HepG2 (cell line): ENCODE data around the gene GTF2F1. TPM values are rescaled to one million over a fixed set of nuclear protein-coding genes. Genes with fewer than 3 reads are reported as not detected.

ENCODE experiments used
- ATRX ChIP-seq: sonication (generic); formaldehyde crosslinking; IDR thresholded peaks from 2 replicates; pipeline ENCODE4 v1.4.0; 2020; ENCODE audit warnings: missing genetic modification reagents, borderline replicate concordance
- CHD2 ChIP-seq: IDR thresholded peaks from 2 replicates; pipeline ENCODE4 v1.6.1; 2011; ENCODE audit warnings: low read depth, low read length, improper control_type of control experiment
- GTF2F1 ChIP-seq: fragments of 150-350 bp; IDR thresholded peaks from 2 replicates; pipeline ENCODE4 v1.6.1; 2014; ENCODE audit warnings: low read length
- HDAC2 ChIP-seq: sonication (generic); formaldehyde crosslinking; IDR thresholded peaks from 2 replicates; pipeline ENCODE4 v1.4.0; 2020; ENCODE audit warnings: missing genetic modification reagents
- KMT2A ChIP-seq: sonication (generic); formaldehyde crosslinking; IDR thresholded peaks from 2 replicates; pipeline ENCODE4 v1.4.0; 2020; ENCODE audit warnings: missing genetic modification reagents
- MED1 ChIP-seq: sonication (generic); formaldehyde crosslinking; IDR thresholded peaks from 2 replicates; pipeline ENCODE4 v1.4.0; 2020; ENCODE audit warnings: missing genetic modification reagents
- SIX4 ChIP-seq: sonication (generic); formaldehyde crosslinking; IDR thresholded peaks from 2 replicates; pipeline ENCODE4 v1.4.0; 2020; ENCODE audit warnings: missing genetic modification reagents
- SRSF9 ChIP-seq: fragments of 200-400 bp; formaldehyde crosslinking; IDR thresholded peaks from 2 replicates; pipeline ENCODE4 v1.6.1; 2018; ENCODE audit warnings: borderline replicate concordance, mild to moderate bottlenecking, low read depth, low read length; ENCODE audit not compliant: insufficient read depth, poor library complexity, severe bottlenecking
- TEAD3 ChIP-seq: optimal IDR thresholded peaks from 2 replicates; pipeline ENCODE3; 2016; ENCODE audit warnings: borderline replicate concordance
- TOE1 ChIP-seq: sonication (generic); formaldehyde crosslinking; IDR thresholded peaks from 2 replicates; pipeline ENCODE4 v1.4.0; 2020; ENCODE audit warnings: mild to moderate bottlenecking, missing genetic modification reagents
- XRCC5 ChIP-seq: fragments of 200-400 bp; formaldehyde crosslinking; optimal IDR thresholded peaks from 2 replicates; pipeline ENCODE3; 2017; ENCODE audit warnings: mild to moderate bottlenecking, low read length
- ZFAT ChIP-seq: sonication (generic); formaldehyde crosslinking; conservative IDR thresholded peaks from 2 replicates; pipeline ENCODE4 v1.8.1; 2023; ENCODE audit warnings: missing genetic modification reagents, inconsistent platforms
- ZKSCAN8 ChIP-seq: IDR thresholded peaks from 2 replicates; pipeline ENCODE4 v1.6.1; 2016; ENCODE audit warnings: borderline replicate concordance, missing genetic modification reagents, missing compliant biosample characterization
- ZMYM4 ChIP-seq: sonication (generic); formaldehyde crosslinking; IDR thresholded peaks from 2 replicates; pipeline ENCODE4 v1.8.1; 2023; ENCODE audit warnings: mild to moderate bottlenecking, missing genetic modification reagents
- ZNF180 ChIP-seq: sonication (generic); formaldehyde crosslinking; IDR thresholded peaks from 2 replicates; pipeline ENCODE4 v1.4.0; 2020; ENCODE audit warnings: low read depth, missing genetic modification reagents, borderline replicate concordance
- ZNF260 ChIP-seq: sonication (generic); formaldehyde crosslinking; IDR thresholded peaks from 2 replicates; pipeline ENCODE4 v1.4.0; 2020; ENCODE audit warnings: missing genetic modification reagents, low read depth, mild to moderate bottlenecking, borderline replicate concordance
- ZNF383 ChIP-seq: sonication (generic); formaldehyde crosslinking; IDR thresholded peaks from 2 replicates; pipeline ENCODE4 v1.4.0; 2020; ENCODE audit warnings: missing genetic modification reagents, mild to moderate bottlenecking, borderline replicate concordance
- ZNF570 ChIP-seq: sonication (generic); formaldehyde crosslinking; IDR thresholded peaks from 2 replicates; pipeline ENCODE4 v1.4.0; 2020; ENCODE audit warnings: mild to moderate bottlenecking, missing genetic modification reagents, borderline replicate concordance
- ZNF672 ChIP-seq: sonication (generic); formaldehyde crosslinking; IDR thresholded peaks from 2 replicates; pipeline ENCODE4 v1.8.1; 2022; ENCODE audit warnings: missing genetic modification reagents
- ZNF703 ChIP-seq: sonication (generic); formaldehyde crosslinking; IDR thresholded peaks from 2 replicates; pipeline ENCODE4 v1.5.1; 2020; ENCODE audit warnings: missing genetic modification reagents, mild to moderate bottlenecking, moderate library complexity, borderline replicate concordance
- ZNF777 ChIP-seq: sonication (generic); formaldehyde crosslinking; IDR thresholded peaks from 2 replicates; pipeline ENCODE4 v1.4.0; 2020; ENCODE audit warnings: missing genetic modification reagents
- ZSCAN22 ChIP-seq: sonication (generic); formaldehyde crosslinking; IDR thresholded peaks from 2 replicates; pipeline ENCODE4 v1.4.0; 2020; ENCODE audit warnings: mild to moderate bottlenecking, missing genetic modification reagents
- polyA plus RNA-seq, 8 experiments: library from polyadenylated mRNA; depleted of rRNA in 3 of 8; stranded (reverse) in 7 of 8; unstranded in 1 of 8; fragments of >200 nt; fragmentation: Illumina TruSeq in 4 of 8; extraction: Trizol in 4 of 8; gene quantifications; 2 replicates each; pipeline versions ENCODE4 v1.2.1 to v1.2.3, GENCODE V29; 2011 to 2016; ENCODE audit warnings: low read depth in 4 of 8, missing spikeins in 1 of 8, mixed read lengths in 1 of 8; ENCODE audit not compliant: insufficient read depth in 1 of 8
- total RNA-seq, 5 experiments: library from RNA; depleted of rRNA; stranded (reverse); fragments of >200 nt; fragmentation: Illumina TruSeq; extraction: Trizol; gene quantifications; 2 replicates each; pipeline ENCODE4 v1.2.3, GENCODE V29; 2016; ENCODE audit warnings: low read depth in 1 of 5
- TF ChIP-seq, protein P1 (sequence below): sonication (generic); IDR thresholded peaks from 2 replicates; pipeline ENCODE4 v1.6.1; 2016; ENCODE audit warnings: low read depth, borderline replicate concordance
- TF ChIP-seq, protein P2 (sequence below): sonication (generic); formaldehyde crosslinking; IDR thresholded peaks from 2 replicates; pipeline ENCODE4 v1.4.0; 2020; ENCODE audit warnings: missing genetic modification reagents, borderline replicate concordance

GTF2F1 gene
- total and polyA plus RNA-seq, 2 of the 13 experiments (the other 11 are each of a cell fraction or from before 2014, with no cell fraction given): 27.8 to 34.1 TPM

DNA sequence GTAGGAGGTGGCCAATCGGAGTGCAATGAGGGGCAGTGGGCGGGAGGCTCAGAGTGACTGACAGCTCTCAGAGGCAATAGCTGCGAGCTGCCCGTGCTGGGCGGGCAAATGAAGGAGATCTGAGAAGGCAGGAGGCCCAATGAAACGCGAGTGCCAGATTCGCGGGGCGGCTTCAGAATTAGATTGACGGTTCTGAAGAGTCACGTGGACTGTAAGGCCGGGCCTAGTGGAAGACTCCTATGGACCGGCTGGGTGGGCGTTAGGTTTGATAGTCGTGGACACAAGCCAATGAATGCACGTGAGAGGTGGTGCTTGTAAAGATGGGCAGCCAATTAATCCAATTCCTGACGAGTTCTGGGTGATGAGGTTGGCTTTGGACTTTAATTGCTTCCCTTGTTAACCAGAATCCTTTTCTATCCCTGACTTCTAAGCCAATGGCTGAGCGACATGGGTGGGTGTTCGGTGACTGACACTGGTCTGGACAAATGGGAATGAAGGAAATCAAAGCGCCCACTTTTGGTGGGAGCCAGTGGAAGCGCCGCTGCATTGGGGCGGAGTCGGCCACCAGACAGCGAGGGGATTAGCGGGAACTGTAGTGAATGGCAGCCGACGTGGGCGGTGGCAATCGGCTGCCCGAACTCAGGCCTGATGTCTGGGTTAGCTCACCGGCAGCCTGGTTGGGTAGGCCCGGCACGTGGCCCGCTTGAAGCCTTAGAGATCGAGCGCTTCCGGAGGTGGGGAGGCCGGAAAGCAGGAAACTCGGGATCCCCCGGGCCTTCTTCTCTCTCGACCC lies 32.2 kb upstream of the GTF2F1 start (continued):
- TF ChIP-seq, protein P1, sequence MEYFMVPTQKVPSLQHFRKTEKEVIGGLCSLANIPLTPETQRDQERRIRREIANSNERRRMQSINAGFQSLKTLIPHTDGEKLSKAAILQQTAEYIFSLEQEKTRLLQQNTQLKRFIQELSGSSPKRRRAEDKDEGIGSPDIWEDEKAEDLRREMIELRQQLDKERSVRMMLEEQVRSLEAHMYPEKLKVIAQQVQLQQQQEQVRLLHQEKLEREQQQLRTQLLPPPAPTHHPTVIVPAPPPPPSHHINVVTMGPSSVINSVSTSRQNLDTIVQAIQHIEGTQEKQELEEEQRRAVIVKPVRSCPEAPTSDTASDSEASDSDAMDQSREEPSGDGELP: no peak
- TF ChIP-seq GTF2F1 (no peak), ZNF703 (no peak), ZNF383 (no peak), ZSCAN22 (CRISPR knock-in tag) (no peak), ZNF260 (CRISPR knock-in tag) (no peak), ZNF570 (CRISPR knock-in tag) (0 out of 2 replicates have a peak, but pooled peaks have one; percentile 86), TOE1 (no peak), CHD2 (peak; percentile 77), SRSF9 (no peak), ZNF672 (CRISPR knock-in tag) (no peak), ATRX (no peak), SIX4 (no peak), ZNF777 (CRISPR knock-in tag) (no peak; the same call in 1 of the 2 replicates), ZFAT (CRISPR knock-in tag) (no peak), XRCC5 (peak; percentile 35), KMT2A (CRISPR knock-in tag) (0 out of 2 replicates have a peak, but pooled peaks have one; percentile 18), ZNF180 (no peak), MED1 (CRISPR knock-in tag) (no peak), ZMYM4 (peak; percentile 47), HDAC2 (CRISPR knock-in tag) (no peak), TEAD3 (CRISPR knock-in tag) (no peak), ZKSCAN8 (CRISPR knock-in tag) (no peak)
- TF ChIP-seq, protein P2, sequence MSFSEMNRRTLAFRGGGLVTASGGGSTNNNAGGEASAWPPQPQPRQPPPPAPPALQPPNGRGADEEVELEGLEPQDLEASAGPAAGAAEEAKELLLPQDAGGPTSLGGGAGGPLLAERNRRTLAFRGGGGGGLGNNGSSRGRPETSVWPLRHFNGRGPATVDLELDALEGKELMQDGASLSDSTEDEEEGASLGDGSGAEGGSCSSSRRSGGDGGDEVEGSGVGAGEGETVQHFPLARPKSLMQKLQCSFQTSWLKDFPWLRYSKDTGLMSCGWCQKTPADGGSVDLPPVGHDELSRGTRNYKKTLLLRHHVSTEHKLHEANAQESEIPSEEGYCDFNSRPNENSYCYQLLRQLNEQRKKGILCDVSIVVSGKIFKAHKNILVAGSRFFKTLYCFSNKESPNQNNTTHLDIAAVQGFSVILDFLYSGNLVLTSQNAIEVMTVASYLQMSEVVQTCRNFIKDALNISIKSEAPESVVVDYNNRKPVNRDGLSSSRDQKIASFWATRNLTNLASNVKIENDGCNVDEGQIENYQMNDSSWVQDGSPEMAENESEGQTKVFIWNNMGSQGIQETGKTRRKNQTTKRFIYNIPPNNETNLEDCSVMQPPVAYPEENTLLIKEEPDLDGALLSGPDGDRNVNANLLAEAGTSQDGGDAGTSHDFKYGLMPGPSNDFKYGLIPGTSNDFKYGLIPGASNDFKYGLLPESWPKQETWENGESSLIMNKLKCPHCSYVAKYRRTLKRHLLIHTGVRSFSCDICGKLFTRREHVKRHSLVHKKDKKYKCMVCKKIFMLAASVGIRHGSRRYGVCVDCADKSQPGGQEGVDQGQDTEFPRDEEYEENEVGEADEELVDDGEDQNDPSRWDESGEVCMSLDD (CRISPR knock-in tag): no peak
